Measurements from ENCODE around the gene IL2RA. TPM values are rescaled to one million over a fixed set of nuclear protein-coding genes. Genes with fewer than 3 reads are reported as not detected.

IL2RA gene
- total RNA-seq, 4 donors from 2014 or later, result 0.15 to 0.28 TPM; not detected in 2

GRCh38 chr10:6002809-6003510 lies 59.2 kb downstream of the IL2RA start:
- no peaks in the 10 kb centered on the region for H3K36me3 ChIP-seq
- no peaks in the 10 kb centered on the region for H3K27me3 ChIP-seq
- no peak overlapping the region for H3K4me3 ChIP-seq
- no peaks in the 10 kb centered on the region for H3K4me1 ChIP-seq
- H3K9me3 ChIP-seq, result no peaks in the 10 kb centered on the region
- intact Hi-C loops (cut with DNase I; ENCODE audit: low total_unique reads), result no loop called here
- no peak for TF ChIP-seq POLR2A (IDR thresholded peaks at IDR 0.05)
- TF ChIP-seq CTCF (IDR thresholded peaks at IDR 0.05), result no peak
- no peak overlapping the region for H3K27ac ChIP-seq
- DNase-seq, result no peak

GRCh38 chr10:5999440-6000165 lies 62.6 kb downstream of the IL2RA start:
- Histone ChIP-seq H3K27me3 (no peaks in the 10 kb centered on the region), H3K4me1 (no peaks in the 10 kb centered on the region), H3K36me3 (no peaks in the 10 kb centered on the region), H3K9me3 (no peaks in the 10 kb centered on the region), H3K4me3 (no peak overlapping the region), H3K27ac (no peak overlapping the region)
- intact Hi-C loops (cut with DNase I; ENCODE audit: low total_unique reads), result no loop called here
- no peak for DNase-seq
- TF ChIP-seq CTCF (IDR thresholded peaks at IDR 0.05) (no peak), POLR2A (IDR thresholded peaks at IDR 0.05) (no peak)

- Histone ChIP-seq H3K9me3 (peaks cover 0 to 12% of the 10 kb centered on the region in 2 donors), H3K27ac (no peak overlapping the region), H3K4me3 (no peak overlapping the region), H3K27me3 (no peaks in the 10 kb centered on the region), H3K4me1 (no peaks in the 10 kb centered on the region), H3K36me3 (no peaks in the 10 kb centered on the region)
- DNase-seq, result no peak
- intact Hi-C loops (cut with DNase I; ENCODE audit: low total_unique reads), result no loop called here
- TF ChIP-seq POLR2A (IDR thresholded peaks at IDR 0.05) (no peak), CTCF (IDR thresholded peaks at IDR 0.05) (no peak)
These were observed 65.5 kb downstream of the IL2RA start for GRCh38 chr10:5996696-5997095.

- no peaks in the 10 kb centered on the region for H3K27me3 ChIP-seq
- H3K27ac ChIP-seq, result no peak overlapping the region
- intact Hi-C loops (cut with DNase I; ENCODE audit: low total_unique reads), result no loop called here
- peaks cover 0 to 3% of the 10 kb centered on the region in 2 donors for H3K4me1 ChIP-seq
- H3K4me3 ChIP-seq, result no peak overlapping the region
- DNase-seq, result no peak
- no peak for TF ChIP-seq CTCF (IDR thresholded peaks at IDR 0.05)
- no peak for TF ChIP-seq POLR2A (IDR thresholded peaks at IDR 0.05)
- H3K36me3 ChIP-seq, result no peaks in the 10 kb centered on the region
- H3K9me3 ChIP-seq, result peaks cover 0 to 15% of the 10 kb centered on the region in 2 donors
These were observed 69.8 kb downstream of the IL2RA start for GRCh38 chr10:5992398-5992797.

GRCh38 chr10:5991708-5992107 lies 70.5 kb downstream of the IL2RA start:
- intact Hi-C loops (cut with DNase I; ENCODE audit: low total_unique reads), result no loop called here

More at GRCh38 chr10:5991708-5992107, 70.5 kb downstream of the IL2RA start:
- DNase-seq, result no peak
- Histone ChIP-seq H3K9me3 (peaks cover 0 to 15% of the 10 kb centered on the region in 2 donors), H3K4me1 (peaks cover 0 to 9% of the 10 kb centered on the region in 2 donors), H3K4me3 (no peak overlapping the region), H3K27ac (no peak overlapping the region), H3K36me3 (no peaks in the 10 kb centered on the region), H3K27me3 (no peaks in the 10 kb centered on the region)
- TF ChIP-seq CTCF (IDR thresholded peaks at IDR 0.05) (no peak), POLR2A (IDR thresholded peaks at IDR 0.05) (no peak)
